HG03469 (cell line): ENCODE measurements around the gene LDLRAD1.
"Not testable (repeated sequence)": the region's sequence is repeated elsewhere in the genome, so short reads cannot be mapped to it uniquely, and the experiment has no call there.

Source experiments
- ATAC-seq: cut with Tn5 transposase; IDR thresholded peaks from one replicate; pipeline ENCODE4 v1.9.1; 2021; ENCODE audit warnings: mild to moderate bottlenecking, moderate library complexity, moderate number of reproducible peaks; ENCODE audit not compliant: unreplicated experiment

The LDLRAD1 gene

GRCh38 chr1:53995683-53996082, 22.3 kb downstream of the LDLRAD1 start:
- ATAC-seq: no peak

- ATAC-seq: not testable (repeated sequence)
These were observed 23.5 kb downstream of the LDLRAD1 start for GRCh38 chr1:53994516-53994915.

GRCh38 chr1:53992085-53992874, 25.7 kb downstream of the LDLRAD1 start:
- ATAC-seq: no peak

- ATAC-seq: no peak
These were observed 30.1 kb downstream of the LDLRAD1 start for GRCh38 chr1:53987880-53988279.

GRCh38 chr1:53986458-53986857, 31.5 kb downstream of the LDLRAD1 start:
- ATAC-seq: no peak

GRCh38 chr1:53984726-53985125, 33.3 kb downstream of the LDLRAD1 start:
- ATAC-seq: no peak

GRCh38 chr1:53982763-53983104, 35.3 kb downstream of the LDLRAD1 start:
- no peak for ATAC-seq

GRCh38 chr1:53982034-53982762, 35.8 kb downstream of the LDLRAD1 start:
- ATAC-seq: no peak

- ATAC-seq: no peak
These were observed 36.8 kb downstream of the LDLRAD1 start for GRCh38 chr1:53981220-53981619.

GRCh38 chr1:53979712-53980450, 38.1 kb downstream of the LDLRAD1 start:
- no peak for ATAC-seq

GRCh38 chr1:53975861-53976260, 42.1 kb downstream of the LDLRAD1 start:
- ATAC-seq: no peak

GRCh38 chr1:53971718-53972117, 46.3 kb downstream of the LDLRAD1 start:
- no peak for ATAC-seq

- not testable (repeated sequence) for ATAC-seq
These were observed 48.7 kb downstream of the LDLRAD1 start for GRCh38 chr1:53969323-53969722.

- no peak for ATAC-seq
These were observed 49.9 kb downstream of the LDLRAD1 start for GRCh38 chr1:53968125-53968513.

- ATAC-seq: no peak
These were observed 50.4 kb downstream of the LDLRAD1 start for GRCh38 chr1:53967409-53968124.

- ATAC-seq: no peak
These were observed 51.2 kb downstream of the LDLRAD1 start for GRCh38 chr1:53966794-53967193.

GRCh38 chr1:53964109-53964508, 53.9 kb downstream of the LDLRAD1 start:
- no peak for ATAC-seq

GRCh38 chr1:53963460-53963859, 54.5 kb downstream of the LDLRAD1 start:
- no peak for ATAC-seq

- no peak for ATAC-seq
These were observed 55.6 kb downstream of the LDLRAD1 start for GRCh38 chr1:53962395-53962794.

GRCh38 chr1:53959664-53960250, 58.2 kb downstream of the LDLRAD1 start:
- ATAC-seq: no peak
